Transverse colon (tissue), 4 donors: ENCODE data around the gene CDCA5. TPM values are rescaled to one million over a fixed set of nuclear protein-coding genes. Genes with fewer than 3 reads are reported as not detected.
"Not testable (repeated sequence)": the region's sequence is repeated elsewhere in the genome, so short reads cannot be mapped to it uniquely, and the experiment has no call there.

Experiments
- DNase-seq: peaks from one replicate; pipeline ENCODE4 v3.0.0-alpha.2; 2019
- H3K27ac ChIP-seq, 4 donors: fragments of 200-600 bp; sonication (generic); 2 replicates each; pipeline ENCODE4 v1.5.1; 2016 to 2018; ENCODE audit warnings: inconsistent platforms in 4 of 4
- H3K27me3 ChIP-seq: fragments of 200-600 bp; sonication (generic); 2 replicates; pipeline ENCODE4 v1.5.1; 2017; ENCODE audit warnings: inconsistent platforms
- H3K36me3 ChIP-seq, 4 donors: fragments of 200-600 bp; sonication (generic); 2 replicates each; pipeline ENCODE4 v1.5.1; 2017 to 2019; ENCODE audit warnings: inconsistent platforms in 4 of 4
- H3K4me1 ChIP-seq, 4 donors: fragments of 200-600 bp; sonication (generic); 2 replicates each; pipeline ENCODE4 v1.5.1; 2017 to 2020; ENCODE audit warnings: inconsistent platforms in 4 of 4
- H3K4me3 ChIP-seq, 4 donors: fragments of 200-600 bp; sonication (generic); 1 replicate in 1 of 4; 2 replicates in 3 of 4; pipeline versions ENCODE4 v1.5.1 to v1.6.1; 2017 to 2019; ENCODE audit warnings: inconsistent platforms in 4 of 4
- H3K9me3 ChIP-seq, 2 donors: fragments of 200-600 bp; sonication (generic); 2 replicates each; pipeline ENCODE4 v1.5.1; 2017 to 2019; ENCODE audit warnings: inconsistent platforms in 2 of 2
- EP300 ChIP-seq: sonication (generic); formaldehyde crosslinking; IDR thresholded peaks from one replicate; pipeline ENCODE4 v1.6.1; 2017; ENCODE audit warnings: antibody characterized with exemption, low read depth
- POLR2A ChIP-seq: fragments of 450-650 bp; IDR thresholded peaks from one replicate; pipeline ENCODE4 v1.6.1; 2016; ENCODE audit warnings: antibody characterized with exemption, mild to moderate bottlenecking, moderate library complexity
- POLR2AphosphoS5 ChIP-seq, 3 donors: sonication (generic); formaldehyde crosslinking; IDR thresholded peaks; one replicate each; pipeline ENCODE4 v1.6.1; 2016; ENCODE audit warnings: antibody characterized with exemption in 3 of 3
- WGBS, 2 donors: methylation state at CpG; one replicate each; pipeline ENCODE4 v1.1.5; 2018; ENCODE audit warnings: low coverage in 1 of 2; 5-methylcytosine and 5-hydroxymethylcytosine counted together
- in situ Hi-C, 4 donors: fragments of 200-750 bp; cut with MboI; loops; one replicate each; pipeline versions ENCODE4 v1.15.0 to v1.15.1; 2017; ENCODE audit warnings: low sequenced_read_pairs in 3 of 4, low pct_ligation_motif_present in 1 of 4, low pct_unique_long_range_greater_than_20kb in 1 of 4
- intact Hi-C: fragments of 100-400 bp; cut with DNase I; formaldehyde crosslinking; loops from one replicate; pipeline ENCODE4 v1.15.1; 2023; ENCODE audit warnings: low total_unique reads
- total RNA-seq, 4 donors: library from RNA; depleted of rRNA; stranded (reverse); fragments of >200 nt; gene quantifications; one replicate each; pipeline ENCODE4 v1.1.0, GENCODE V29; 2016
- TF ChIP-seq, protein P1 (sequence below), 5 experiments: fragments of 200-600 bp in 3 of 5; fragments of 450-650 bp in 2 of 5; sonication (generic) in 3 of 5; IDR thresholded peaks; 1 replicate in 2 of 5; 2 replicates in 3 of 5; pipeline ENCODE4 v1.5.1; 2016 to 2017; ENCODE audit warnings: antibody characterized with exemption in 5 of 5, inconsistent platforms in 3 of 5, mild to moderate bottlenecking in 2 of 5, moderate library complexity in 1 of 5

The CDCA5 gene
- total RNA-seq, 4 donors from 2014 or later: 1.9 to 2.6 (median 2.5) TPM; not detected in 1

GRCh38 chr11:65121447-65121864 lies 37.6 kb upstream of the CDCA5 start:
- Histone ChIP-seq H3K27ac (peak overlapping the region; percentile 89 to 97 (median 96)), H3K36me3 (peaks cover 0 to 42% (median 11%) of the 10 kb centered on the region in 4 donors), H3K27me3 (no peaks in the 10 kb centered on the region), H3K9me3 (no peaks in the 10 kb centered on the region), H3K4me1 (peaks cover 16 to 37% (median 26%) of the 10 kb centered on the region in 4 donors), H3K4me3 (peak overlapping the region; percentile 54 to 94 (median 79))
- peak; percentile 57 for DNase-seq
- TF ChIP-seq, protein P1, sequence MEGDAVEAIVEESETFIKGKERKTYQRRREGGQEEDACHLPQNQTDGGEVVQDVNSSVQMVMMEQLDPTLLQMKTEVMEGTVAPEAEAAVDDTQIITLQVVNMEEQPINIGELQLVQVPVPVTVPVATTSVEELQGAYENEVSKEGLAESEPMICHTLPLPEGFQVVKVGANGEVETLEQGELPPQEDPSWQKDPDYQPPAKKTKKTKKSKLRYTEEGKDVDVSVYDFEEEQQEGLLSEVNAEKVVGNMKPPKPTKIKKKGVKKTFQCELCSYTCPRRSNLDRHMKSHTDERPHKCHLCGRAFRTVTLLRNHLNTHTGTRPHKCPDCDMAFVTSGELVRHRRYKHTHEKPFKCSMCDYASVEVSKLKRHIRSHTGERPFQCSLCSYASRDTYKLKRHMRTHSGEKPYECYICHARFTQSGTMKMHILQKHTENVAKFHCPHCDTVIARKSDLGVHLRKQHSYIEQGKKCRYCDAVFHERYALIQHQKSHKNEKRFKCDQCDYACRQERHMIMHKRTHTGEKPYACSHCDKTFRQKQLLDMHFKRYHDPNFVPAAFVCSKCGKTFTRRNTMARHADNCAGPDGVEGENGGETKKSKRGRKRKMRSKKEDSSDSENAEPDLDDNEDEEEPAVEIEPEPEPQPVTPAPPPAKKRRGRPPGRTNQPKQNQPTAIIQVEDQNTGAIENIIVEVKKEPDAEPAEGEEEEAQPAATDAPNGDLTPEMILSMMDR (IDR thresholded peaks at IDR 0.05): peak in 1 of 5 experiments; percentile 31
- no peak for TF ChIP-seq POLR2A
- 0 to 1% methylated on average over 2 to 22 of the region's 22 CpGs for WGBS, 2 donors
- intact Hi-C loops (no loop called here), in situ Hi-C loops (no loop called here)

DNA sequence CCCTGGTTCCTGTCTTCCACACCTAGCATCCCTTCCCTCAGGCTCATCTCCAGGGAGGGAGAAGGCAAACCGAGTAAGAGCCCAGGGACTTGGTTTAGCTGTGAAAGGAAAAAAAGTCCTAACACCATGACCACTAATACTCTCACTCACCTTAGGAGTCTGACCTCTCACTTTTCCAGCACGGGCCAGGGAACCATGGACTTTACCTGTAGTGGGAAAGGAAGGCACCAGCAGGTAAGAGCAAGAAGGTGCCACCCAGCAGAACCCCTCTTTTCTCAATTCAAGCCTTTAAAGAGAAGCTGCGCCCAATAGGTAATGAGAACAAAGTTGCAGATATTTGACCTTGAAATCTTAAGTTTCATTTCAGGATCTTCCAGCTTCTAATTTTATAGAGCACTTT lies 37.0 kb upstream of the CDCA5 start:
- Histone ChIP-seq H3K4me3 (peak overlapping the region in 2 of 4 donors; percentile 71 to 94), H3K4me1 (peaks cover 22 to 43% (median 32%) of the 10 kb centered on the region in 4 donors), H3K27me3 (no peaks in the 10 kb centered on the region), H3K9me3 (no peaks in the 10 kb centered on the region), H3K36me3 (peaks cover 0 to 35% (median 8%) of the 10 kb centered on the region in 4 donors), H3K27ac (peak overlapping the region; percentile 89 to 97 (median 96))
- DNase-seq: no peak
- intact Hi-C loops: no loop called here
- no peak for TF ChIP-seq POLR2A
- TF ChIP-seq POLR2AphosphoS5 (IDR thresholded peaks at IDR 0.05): no peak
- 69 to 70% methylated on average over 2 to 3 of the region's 3 CpGs for WGBS, 2 donors
- in situ Hi-C loops: no loop called here

GRCh38 chr11:65119670-65119995 lies 35.8 kb upstream of the CDCA5 start:
- Histone ChIP-seq H3K4me1 (peaks cover 23 to 47% (median 34%) of the 10 kb centered on the region in 4 donors), H3K27me3 (no peaks in the 10 kb centered on the region), H3K27ac (no peak overlapping the region), H3K36me3 (peaks cover 0 to 23% (median 5%) of the 10 kb centered on the region in 4 donors), H3K9me3 (no peaks in the 10 kb centered on the region), H3K4me3 (no peak overlapping the region)
- intact Hi-C loops: loop anchor here (5.0 kb wide), 1 partner anchor 92 kb away; the partner anchor contains the start of gene SNX15
- DNase-seq: no peak
- in situ Hi-C loops: no loop called here
- TF ChIP-seq EP300 (no peak), POLR2A (no peak), POLR2AphosphoS5 (IDR thresholded peaks at IDR 0.05) (no peak)
- TF ChIP-seq, protein P1 (IDR thresholded peaks at IDR 0.05): no peak

GRCh38 chr11:65118891-65119669 lies 35.2 kb upstream of the CDCA5 start:
- H3K4me1 ChIP-seq: peaks cover 23 to 47% (median 34%) of the 10 kb centered on the region in 4 donors
- H3K4me3 ChIP-seq, in situ Hi-C loops, DNase-seq, H3K27me3 ChIP-seq, H3K9me3 ChIP-seq: not testable (repeated sequence)
- H3K36me3 ChIP-seq: peaks cover 0 to 21% (median 5%) of the 10 kb centered on the region in 4 donors
- WGBS, 2 donors: 88 to 95% methylated on average over 4 to 18 of the region's 18 CpGs
- intact Hi-C loops: loop anchor here (5.0 kb wide), 1 partner anchor 92 kb away; the partner anchor contains the start of gene SNX15
- peak overlapping the region in 3 of 4 donors; percentile 58 to 76 (median 64) for H3K27ac ChIP-seq

DNA sequence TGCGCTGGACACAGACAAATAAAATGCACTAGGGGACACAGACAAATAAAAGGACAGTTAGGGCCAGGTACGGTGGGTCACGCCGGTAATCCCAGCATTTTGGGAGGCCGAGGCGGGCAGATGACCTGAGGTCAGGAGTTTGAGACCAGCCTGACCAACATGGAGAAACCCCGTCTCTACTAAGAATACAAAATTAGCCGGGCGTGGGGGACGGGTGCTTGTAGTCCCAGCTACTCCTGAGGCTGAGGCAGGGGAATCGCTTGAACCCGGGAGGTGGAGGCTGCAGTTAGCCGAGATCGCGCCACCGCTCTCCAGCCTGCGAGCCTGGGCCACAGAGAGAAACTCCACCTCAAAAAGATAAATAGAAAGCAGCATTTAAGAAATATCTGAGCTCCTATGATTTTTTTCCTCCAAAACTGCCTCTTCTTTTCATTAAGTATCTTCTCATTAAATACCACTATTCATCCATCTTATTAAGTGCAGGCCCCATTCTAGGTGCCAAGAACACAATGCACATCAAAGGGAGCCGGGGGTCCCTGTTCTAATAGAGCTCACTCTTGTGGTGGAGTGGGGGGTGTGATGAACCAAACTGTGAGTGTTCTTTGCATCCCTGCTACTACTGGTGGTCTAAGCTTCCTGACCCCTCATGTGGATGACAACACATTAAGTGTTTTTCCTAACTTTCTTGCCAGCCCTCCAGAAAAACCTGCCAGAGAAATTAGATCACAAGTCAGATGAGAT lies 34.4 kb upstream of the CDCA5 start:
- DNase-seq: no peak
- peaks cover 26 to 48% (median 34%) of the 10 kb centered on the region in 4 donors for H3K4me1 ChIP-seq
- peaks cover 0 to 21% (median 5%) of the 10 kb centered on the region in 4 donors for H3K36me3 ChIP-seq
- WGBS, 2 donors: 67 to 80% methylated on average over 10 to 18 of the region's 18 CpGs
- H3K4me3 ChIP-seq: no peak overlapping the region
- TF ChIP-seq POLR2AphosphoS5 (IDR thresholded peaks at IDR 0.05) (no peak), POLR2A (no peak), EP300 (no peak)
- TF ChIP-seq, protein P1 (IDR thresholded peaks at IDR 0.05): no peak
- H3K27ac ChIP-seq: peak overlapping the region; percentile 58 to 94 (median 70)
- in situ Hi-C loops: no loop called here
- no peaks in the 10 kb centered on the region for H3K9me3 ChIP-seq
- intact Hi-C loops: loop anchor here (5.0 kb wide), 1 partner anchor 91 kb away; the partner anchor contains the start of gene SNX15
- no peaks in the 10 kb centered on the region for H3K27me3 ChIP-seq
